ENCODE measurements around the gene RASAL2. TPM values are rescaled to one million over a fixed set of nuclear protein-coding genes. Genes with fewer than 3 reads are reported as not detected.
"Not testable (repeated sequence)": the region's sequence is repeated elsewhere in the genome, so short reads cannot be mapped to it uniquely, and the experiment has no call there.

Gene RASAL2
- total RNA-seq, 1 experiment from 2014 or later, result 22.2 TPM

DNA sequence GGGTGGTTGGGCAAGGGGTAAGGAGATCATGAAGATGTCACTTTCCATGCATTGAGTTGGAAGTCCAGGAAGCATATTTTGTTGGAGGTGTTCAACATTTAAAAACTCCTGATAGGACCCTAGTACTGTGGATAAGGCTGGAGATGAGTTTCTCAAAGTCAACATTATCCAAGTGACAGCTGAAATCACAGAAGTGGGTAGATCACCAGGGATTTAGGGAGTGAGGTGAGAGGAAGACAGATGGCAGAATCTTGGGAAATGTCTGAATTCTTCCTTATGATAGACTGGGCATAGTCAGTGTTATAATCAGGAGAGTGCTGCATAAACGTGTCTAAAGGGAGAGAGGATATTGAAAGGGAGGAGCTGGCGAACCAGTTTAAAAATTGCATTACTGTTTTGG lies 5.3 kb upstream of the RASAL2 start:
- no peak for TF ChIP-seq CTCF (conservative IDR thresholded peaks at IDR 0.05)
- H3K36me3 Mint-ChIP-seq (ENCODE audit: insufficient read depth in 1 of 3, low read depth in 3 of 3), result no peaks in the 10 kb centered on the region
- no peaks in the 10 kb centered on the region for H3K27me3 Mint-ChIP-seq (ENCODE audit: low read depth)
- Histone ChIP-seq H3K9me3 (ENCODE audit: control insufficient read depth, low read depth, low read length) (no peaks in the 10 kb centered on the region), H2AFZ (ENCODE audit: low read length) (no peak overlapping the region), H3K9ac (ENCODE audit: extremely low read depth, insufficient read length, low read length) (no peak overlapping the region), H3K23ac (ENCODE audit: insufficient read length, low read depth, low read length) (no peak overlapping the region), H2AK5ac (ENCODE audit: insufficient read length, low read length) (no peak overlapping the region), H3T11ph (ENCODE audit: low read length) (no peak overlapping the region), H3K27ac (ENCODE audit: insufficient read length, low read depth, low read length) (no peak overlapping the region), H3K4me1 (ENCODE audit: insufficient read depth, low read length) (no peaks in the 10 kb centered on the region), H2BK20ac (ENCODE audit: low read depth, low read length, poor library complexity, severe bottlenecking) (no peak overlapping the region), H3K14ac (ENCODE audit: insufficient read depth, low read length) (no peak overlapping the region), H3K27me3 (ENCODE audit: insufficient read depth, low read length) (no peaks in the 10 kb centered on the region), H2BK5ac (ENCODE audit: insufficient read length, low read length) (no peak overlapping the region), H3K4ac (ENCODE audit: low read depth, low read length) (no peak overlapping the region), H4K8ac (replicated peaks; ENCODE audit: insufficient read length, low read depth, low read length) (no peak overlapping the region), H4K91ac (ENCODE audit: insufficient read length, low read depth, low read length) (no peak overlapping the region), H3K56ac (ENCODE audit: insufficient read length, low read depth, low read length) (no peak overlapping the region), H4K5ac (ENCODE audit: insufficient read length, low read depth, low read length) (no peak overlapping the region), H2BK12ac (ENCODE audit: insufficient read length, low read depth, low read length) (no peak overlapping the region), H3K4me2 (ENCODE audit: insufficient read depth, insufficient read length, low read length) (no peak overlapping the region), H3K23me2 (ENCODE audit: insufficient read length, low read depth, low read length, poor library complexity, severe bottlenecking) (peaks cover 4% of the 10 kb centered on the region), H4K20me1 (ENCODE audit: control insufficient read depth, insufficient read depth, insufficient read length) (no peaks in the 10 kb centered on the region), H2BK15ac (ENCODE audit: low read depth, low read length) (no peak overlapping the region), H3K18ac (ENCODE audit: insufficient read length, low read depth, low read length) (no peak overlapping the region), H2BK120ac (ENCODE audit: low read depth, low read length, poor library complexity, severe bottlenecking) (no peak overlapping the region), H3K79me1 (ENCODE audit: insufficient read depth, low read depth, low read length, poor library complexity, severe bottlenecking) (no peaks in the 10 kb centered on the region), H3K79me2 (ENCODE audit: insufficient read depth, low read length) (no peaks in the 10 kb centered on the region)
- no peak overlapping the region for H3K4me3 Mint-ChIP-seq
- H3K27ac Mint-ChIP-seq, result no peak overlapping the region
- peaks cover 0 to 4% of the 10 kb centered on the region in 2 experiments; a peak in 1 of 5 replicates for H3K9me3 Mint-ChIP-seq
- WGBS (ENCODE audit: extremely low coverage, insufficient read length, low lambda C conversion rate), result no CpG with 5 or more reads among the region's 2 CpGs
- peaks cover 11% of the 10 kb centered on the region in 2 experiments for H3K4me1 Mint-ChIP-seq
- DNase-seq, result no peak

GRCh38 chr1:178091454-178091853 lies 2.5 kb upstream of the RASAL2 start:
- not testable (repeated sequence) for H3K36me3 Mint-ChIP-seq (ENCODE audit: insufficient read depth in 1 of 3, low read depth in 3 of 3); DNase-seq; H3K9ac ChIP-seq (ENCODE audit: extremely low read depth, insufficient read length, low read length); H3K9me3 ChIP-seq (ENCODE audit: control insufficient read depth, low read depth, low read length); H2AK5ac ChIP-seq (ENCODE audit: insufficient read length, low read length); H2BK120ac ChIP-seq (ENCODE audit: low read depth, low read length, poor library complexity, severe bottlenecking); H2BK12ac ChIP-seq (ENCODE audit: insufficient read length, low read depth, low read length); H2BK20ac ChIP-seq (ENCODE audit: low read depth, low read length, poor library complexity, severe bottlenecking); H3K79me1 ChIP-seq (ENCODE audit: insufficient read depth, low read depth, low read length, poor library complexity, severe bottlenecking); H3K4me1 ChIP-seq (ENCODE audit: insufficient read depth, low read length); H3K27me3 Mint-ChIP-seq (ENCODE audit: low read depth); H3K27ac ChIP-seq (ENCODE audit: insufficient read length, low read depth, low read length); H4K5ac ChIP-seq (ENCODE audit: insufficient read length, low read depth, low read length); H3K79me2 ChIP-seq (ENCODE audit: insufficient read depth, low read length); H2AFZ ChIP-seq (ENCODE audit: low read length); H3K4ac ChIP-seq (ENCODE audit: low read depth, low read length); H3K56ac ChIP-seq (ENCODE audit: insufficient read length, low read depth, low read length); H2BK15ac ChIP-seq (ENCODE audit: low read depth, low read length); H3K9me3 Mint-ChIP-seq; H3K27ac Mint-ChIP-seq; H3K4me2 ChIP-seq (ENCODE audit: insufficient read depth, insufficient read length, low read length); H3K18ac ChIP-seq (ENCODE audit: insufficient read length, low read depth, low read length); H2BK5ac ChIP-seq (ENCODE audit: insufficient read length, low read length); H4K20me1 ChIP-seq (ENCODE audit: control insufficient read depth, insufficient read depth, insufficient read length); H4K8ac ChIP-seq (replicated peaks; ENCODE audit: insufficient read length, low read depth, low read length); H3K23ac ChIP-seq (ENCODE audit: insufficient read length, low read depth, low read length); H3T11ph ChIP-seq (ENCODE audit: low read length); H3K14ac ChIP-seq (ENCODE audit: insufficient read depth, low read length); H4K91ac ChIP-seq (ENCODE audit: insufficient read length, low read depth, low read length); H3K27me3 ChIP-seq (ENCODE audit: insufficient read depth, low read length)
- H3K4me3 Mint-ChIP-seq, result peak overlapping the region in 1 of 2 experiments; percentile 45; a peak in 1 of 5 replicates
- peaks cover 27 to 29% of the 10 kb centered on the region in 2 experiments for H3K4me1 Mint-ChIP-seq
- peaks cover 14% of the 10 kb centered on the region for H3K23me2 ChIP-seq (ENCODE audit: insufficient read length, low read depth, low read length, poor library complexity, severe bottlenecking)
- WGBS (ENCODE audit: extremely low coverage, insufficient read length, low lambda C conversion rate), result no CpG with 5 or more reads among the region's 4 CpGs
